IMR-90 (cell line): ENCODE data around the gene IQGAP2. TPM values are rescaled to one million over a fixed set of nuclear protein-coding genes. Genes with fewer than 3 reads are reported as not detected.
"Not testable (repeated sequence)": the region's sequence is repeated elsewhere in the genome, so short reads cannot be mapped to it uniquely, and the experiment has no call there.

Experiments
- ATAC-seq: fragments of 200-7000 bp; cut with Tn5 transposase; 2 replicates; pipeline ENCODE4 v1.9.1; 2020; ENCODE audit warnings: low read depth, mild to moderate bottlenecking, moderate library complexity
- BruUV-seq: library from RNA; stranded (reverse); fragments of 400-500 nt; replicated peaks from 2 replicates; lab custom pipeline; 2021; lab: Mats Ljungman, UMichigan
- CTCF ChIA-PET: fragments of 300-600 bp; formaldehyde crosslinking; extraction: SDS; loops from one replicate; lab custom pipeline; 2021; ENCODE audit warnings: antibody characterized with exemption; lab: Yijun Ruan, JAX
- POLR2A ChIA-PET: fragments of 300-600 bp; sonication (Branson Sonifier 250); formaldehyde crosslinking; loops from one replicate; lab custom pipeline; 2022; ENCODE audit warnings: antibody characterized with exemption; ENCODE audit not compliant: unreplicated experiment; lab: Charles Lee
- DNase-seq: peaks from one replicate; pipeline ENCODE4 v3.0.0; 2013
- H2AFZ ChIP-seq: replicated peaks from 2 replicates; pipeline ENCODE3; 2013; ENCODE audit warnings: low read length, mild to moderate bottlenecking; ENCODE audit not compliant: poor library complexity
- H2AK5ac ChIP-seq: 2 replicates; pipeline ENCODE4 v1.6.1; 2013; ENCODE audit warnings: low read depth, low read length, inconsistent platforms
- H2AK9ac ChIP-seq: replicated peaks from 2 replicates; pipeline ENCODE3; 2013; ENCODE audit warnings: mild to moderate bottlenecking, low read depth, low read length, moderate library complexity; ENCODE audit not compliant: poor library complexity
- H2BK120ac ChIP-seq: 2 replicates; pipeline ENCODE4 v1.6.1; 2013; ENCODE audit warnings: low read depth, low read length, inconsistent platforms
- H2BK15ac ChIP-seq: 3 replicates; pipeline ENCODE4 v1.6.1; 2013; ENCODE audit warnings: low read depth, low read length, inconsistent platforms
- H2BK20ac ChIP-seq: 2 replicates; pipeline ENCODE4 v1.6.1; 2013; ENCODE audit warnings: low read depth, mild to moderate bottlenecking, inconsistent platforms, low read length, moderate library complexity
- H2BK5ac ChIP-seq: 2 replicates; pipeline ENCODE4 v1.6.1; 2013; ENCODE audit warnings: mild to moderate bottlenecking, low read depth, low read length, inconsistent platforms; ENCODE audit not compliant: poor library complexity, severe bottlenecking
- H3K14ac ChIP-seq: replicated peaks from 2 replicates; pipeline ENCODE4 v1.6.1; 2013; ENCODE audit warnings: low read depth, low read length, inconsistent platforms
- H3K18ac ChIP-seq: 2 replicates; pipeline ENCODE4 v1.6.1; 2013; ENCODE audit warnings: low read depth, low read length, control low read depth
- H3K23ac ChIP-seq: 2 replicates; pipeline ENCODE4 v1.6.1; 2013; ENCODE audit warnings: low read depth, low read length, inconsistent platforms
- H3K27ac ChIP-seq: 2 replicates; pipeline ENCODE4 v1.5.1; 2013; ENCODE audit warnings: mild to moderate bottlenecking, control low read depth, low read length; ENCODE audit not compliant: insufficient read depth
- H3K27me3 ChIP-seq: 2 replicates; pipeline ENCODE4 v1.6.1; 2013; ENCODE audit warnings: low read length; ENCODE audit not compliant: control insufficient read depth, insufficient read depth
- H3K36me3 ChIP-seq: 2 replicates; pipeline ENCODE4 v1.6.1; 2013; ENCODE audit warnings: low read length, mixed read lengths; ENCODE audit not compliant: control insufficient read depth, insufficient read depth
- H3K4ac ChIP-seq: 2 replicates; pipeline ENCODE4 v1.6.1; 2013; ENCODE audit warnings: low read depth, low read length, inconsistent platforms
- H3K4me1 ChIP-seq: 2 replicates; pipeline ENCODE4 v1.6.1; 2013; ENCODE audit warnings: low read length, mixed read lengths; ENCODE audit not compliant: control insufficient read depth, insufficient read depth
- H3K4me2 ChIP-seq: 2 replicates; pipeline ENCODE4 v1.6.1; 2013; ENCODE audit warnings: low read depth, mild to moderate bottlenecking, control low read depth, low read length, moderate library complexity
- H3K4me3 ChIP-seq: 2 replicates; pipeline ENCODE4 v1.5.1; 2013; ENCODE audit warnings: low read depth, mild to moderate bottlenecking, control low read depth, low read length, moderate library complexity; ENCODE audit not compliant: insufficient read depth
- H3K56ac ChIP-seq: 2 replicates; pipeline ENCODE4 v1.6.1; 2013; ENCODE audit warnings: low read length, inconsistent platforms; ENCODE audit not compliant: insufficient read depth; ENCODE audit errors: extremely low read depth
- H3K79me1 ChIP-seq, 2 experiments: 2 replicates each; pipeline ENCODE4 v1.6.1; 2013; ENCODE audit warnings: low read length in 2 of 2, inconsistent platforms in 1 of 2, low read depth in 1 of 2
- H3K9ac ChIP-seq: 2 replicates; pipeline ENCODE4 v1.6.1; 2013; ENCODE audit warnings: low read depth, low read length, control low read depth
- H3K9me1 ChIP-seq: 2 replicates; pipeline ENCODE4 v1.6.1; 2013; ENCODE audit warnings: low read length, inconsistent platforms; ENCODE audit not compliant: insufficient read depth
- H3K9me3 ChIP-seq: 2 replicates; pipeline ENCODE4 v1.6.1; 2013; ENCODE audit warnings: low read length; ENCODE audit not compliant: control insufficient read depth, insufficient read depth
- H4K20me1 ChIP-seq: 2 replicates; pipeline ENCODE4 v1.6.1; 2013; ENCODE audit warnings: low read length, inconsistent platforms; ENCODE audit not compliant: insufficient read depth
- H4K5ac ChIP-seq: 2 replicates; pipeline ENCODE4 v1.6.1; 2013; ENCODE audit warnings: mild to moderate bottlenecking, low read depth, low read length, control low read depth
- H4K8ac ChIP-seq, 2 experiments: 2 replicates each; pipeline ENCODE4 v1.6.1; 2013; ENCODE audit warnings: low read depth in 2 of 2, low read length in 2 of 2, control low read depth in 1 of 2, inconsistent platforms in 1 of 2
- H4K91ac ChIP-seq: 2 replicates; pipeline ENCODE4 v1.6.1; 2013; ENCODE audit warnings: low read depth, low read length, inconsistent platforms; ENCODE audit not compliant: insufficient read depth
- CTCF ChIP-seq: conservative IDR thresholded peaks from 2 replicates; pipeline ENCODE4 v1.5.1; 2012; ENCODE audit warnings: mild to moderate bottlenecking, low read depth, low read length, improper control_type of control experiment
- MAFK ChIP-seq: IDR thresholded peaks from 2 replicates; pipeline ENCODE4 v1.6.1; 2012; ENCODE audit warnings: low read depth, low read length, improper control_type of control experiment
- RFX5 ChIP-seq: IDR thresholded peaks from 2 replicates; pipeline ENCODE4 v1.8.0; 2012; ENCODE audit warnings: low read depth, mild to moderate bottlenecking, low read length, moderate library complexity
- WGBS, 2 experiments: methylation state at CpG; one replicate each; pipeline versions ENCODE4 v1.1.5 to v1.1.7; 2013; ENCODE audit warnings: missing lambda C conversion rate in 2 of 2; ENCODE audit not compliant: insufficient read length in 1 of 2; ENCODE audit errors: extremely low coverage in 2 of 2; 5-methylcytosine and 5-hydroxymethylcytosine counted together
- dilution Hi-C: fragments of 300-500 bp; cut with HindIII; formaldehyde crosslinking; loops from one replicate; pipeline ENCODE4 v1.14.3; 2018; ENCODE audit warnings: low sequenced_read_pairs; ENCODE audit not compliant: unreplicated experiment
- in situ Hi-C: fragments of 300-500 bp; cut with MboI; formaldehyde crosslinking; loops from 3 replicates; pipeline ENCODE4 v1.14.3; 2019; ENCODE audit warnings: low sequenced_read_pairs, inconsistent platforms, mixed read lengths
- intact Hi-C: fragments of 100-400 bp; cut with micrococcal nuclease; formaldehyde crosslinking; loops from 2 replicates; pipeline ENCODE4 v1.10.0; 2022
- polyA plus RNA-seq, 3 experiments: library from polyadenylated mRNA; depleted of rRNA; stranded (reverse); fragments of >200 nt; gene quantifications; 2 replicates each; pipeline ENCODE4 v1.2.3, GENCODE V29; 2012; ENCODE audit warnings: low replicate concordance in 1 of 3
- total RNA-seq: library from RNA; depleted of rRNA; stranded (reverse); fragments of >200 nt; gene quantifications from 2 replicates; pipeline ENCODE4 v1.2.3, GENCODE V29; 2012
- TF ChIP-seq, protein P1 (sequence below): fragments of 150-350 bp; IDR thresholded peaks from 2 replicates; pipeline ENCODE4 v1.6.1; 2017; ENCODE audit warnings: mild to moderate bottlenecking, antibody characterized with exemption, low read length, low read depth

Gene IQGAP2
- total and polyA plus RNA-seq, 2 of the 4 experiments (the other 2 are of a cell fraction): 0.21 to 0.36 TPM

DNA sequence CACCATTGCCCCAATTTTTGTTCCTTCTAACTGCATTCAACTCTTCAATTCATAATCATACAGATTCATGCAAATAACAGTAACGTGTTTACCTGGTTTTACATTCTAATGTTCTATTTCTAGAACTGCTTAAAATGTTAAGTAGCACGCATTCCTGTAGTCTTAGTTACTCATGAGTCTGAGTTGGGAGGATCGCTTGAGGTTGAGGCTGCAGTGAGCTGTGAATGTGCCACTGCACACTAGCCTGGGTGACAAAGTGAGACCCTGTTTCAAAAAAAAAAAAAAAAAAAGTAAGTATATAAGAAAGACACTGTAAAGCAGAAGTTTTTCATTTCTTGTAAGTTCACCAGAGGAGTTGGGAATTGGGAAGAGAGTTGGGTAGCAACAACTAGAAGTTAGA lies 114.2 kb downstream of the IQGAP2 start:
- Histone ChIP-seq H3K36me3 (no peaks in the 10 kb centered on the region), H2BK120ac (no peak overlapping the region), H3K23ac (no peak overlapping the region), H2AK5ac (no peak overlapping the region), H4K91ac (no peak overlapping the region), H3K27me3 (no peaks in the 10 kb centered on the region), H4K5ac (no peak overlapping the region), H3K4me2 (no peak overlapping the region), H3K18ac (no peak overlapping the region), H2BK15ac (no peak overlapping the region), H4K8ac (no peak overlapping the region), H3K56ac (no peak overlapping the region), H3K14ac (no peak overlapping the region), H3K4ac (no peak overlapping the region), H2BK20ac (no peak overlapping the region), H2BK5ac (no peak overlapping the region), H4K20me1 (no peaks in the 10 kb centered on the region), H3K9me3 (no peaks in the 10 kb centered on the region), H3K4me1 (no peaks in the 10 kb centered on the region), H3K79me1 (no peaks in the 10 kb centered on the region), H3K9ac (no peak overlapping the region), H3K9me1 (no peaks in the 10 kb centered on the region), H2AFZ (no peak overlapping the region), H3K27ac (no peak overlapping the region), H3K4me3 (no peak overlapping the region), H2AK9ac (no peak overlapping the region)
- no CpG with 5 or more reads among the region's 3 CpGs for WGBS, 2 experiments
- no peak for TF ChIP-seq CTCF
- no peak for TF ChIP-seq MAFK
- no peak for TF ChIP-seq RFX5
- TF ChIP-seq, protein P1, sequence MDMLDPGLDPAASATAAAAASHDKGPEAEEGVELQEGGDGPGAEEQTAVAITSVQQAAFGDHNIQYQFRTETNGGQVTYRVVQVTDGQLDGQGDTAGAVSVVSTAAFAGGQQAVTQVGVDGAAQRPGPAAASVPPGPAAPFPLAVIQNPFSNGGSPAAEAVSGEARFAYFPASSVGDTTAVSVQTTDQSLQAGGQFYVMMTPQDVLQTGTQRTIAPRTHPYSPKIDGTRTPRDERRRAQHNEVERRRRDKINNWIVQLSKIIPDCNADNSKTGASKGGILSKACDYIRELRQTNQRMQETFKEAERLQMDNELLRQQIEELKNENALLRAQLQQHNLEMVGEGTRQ: no peak
- CTCF ChIA-PET: no interaction called here
- in situ Hi-C loops: no loop called here
- ATAC-seq: no peak
- POLR2A ChIA-PET: no interaction called here
- intact Hi-C loops: no loop called here
- DNase-seq: no peak
- dilution Hi-C loops: no loop called here
- no TSS peak for BruUV-seq

- H3K79me1 ChIP-seq, H2BK120ac ChIP-seq, POLR2A ChIA-PET, H3K4me2 ChIP-seq, H4K20me1 ChIP-seq, ATAC-seq, H3K4ac ChIP-seq, CTCF ChIA-PET, dilution Hi-C loops, H3K4me3 ChIP-seq, H2BK5ac ChIP-seq, H2AK9ac ChIP-seq, H3K14ac ChIP-seq, in situ Hi-C loops, H2BK15ac ChIP-seq, H3K56ac ChIP-seq, H3K9me1 ChIP-seq, H3K4me1 ChIP-seq, H3K23ac ChIP-seq, H2BK20ac ChIP-seq, intact Hi-C loops, H3K9me3 ChIP-seq, DNase-seq, H4K5ac ChIP-seq, H2AK5ac ChIP-seq, H3K27ac ChIP-seq, BruUV-seq, H4K8ac ChIP-seq, H3K36me3 ChIP-seq, H3K9ac ChIP-seq, H3K27me3 ChIP-seq, H4K91ac ChIP-seq, H2AFZ ChIP-seq, H3K18ac ChIP-seq: not testable (repeated sequence)
- WGBS, 2 experiments: no CpG with 5 or more reads among the region's 5 CpGs
Measured at GRCh38 chr5:76518246-76518645, 115.2 kb downstream of the IQGAP2 start.
